Measurements from ENCODE around the gene CCNH.

CCNH gene

GRCh38 chr5:87372705-87373104 is 40.0 kb downstream of the CCNH start:
- no peak for DNase-seq (ENCODE audit: low read depth in 1 of 2, low spot score in 1 of 2)
- in situ Hi-C loops (cut with HindIII; ENCODE audit: low pct_unique_long_range_greater_than_20kb, low sequenced_read_pairs): no loop called here
- no peak for TF ChIP-seq JUND (IDR thresholded peaks at IDR 0.05; ENCODE audit: low read depth)

- TF ChIP-seq JUND (IDR thresholded peaks at IDR 0.05; ENCODE audit: low read depth): no peak
- in situ Hi-C loops (cut with HindIII; ENCODE audit: low pct_unique_long_range_greater_than_20kb, low sequenced_read_pairs): no loop called here
- DNase-seq (ENCODE audit: low read depth in 1 of 2, low spot score in 1 of 2): no peak
Measured at GRCh38 chr5:87369431-87369830, 43.3 kb downstream of the CCNH start.

GRCh38 chr5:87368601-87369000 is 44.1 kb downstream of the CCNH start:
- in situ Hi-C loops (cut with HindIII; ENCODE audit: low pct_unique_long_range_greater_than_20kb, low sequenced_read_pairs): no loop called here
- DNase-seq (ENCODE audit: low read depth in 1 of 2, low spot score in 1 of 2): no peak
- no peak for TF ChIP-seq JUND (IDR thresholded peaks at IDR 0.05; ENCODE audit: low read depth)

GRCh38 chr5:87367243-87367642 is 45.5 kb downstream of the CCNH start:
- TF ChIP-seq JUND (IDR thresholded peaks at IDR 0.05; ENCODE audit: low read depth): no peak
- no peak for DNase-seq (ENCODE audit: low read depth in 1 of 2, low spot score in 1 of 2)
- in situ Hi-C loops (cut with HindIII; ENCODE audit: low pct_unique_long_range_greater_than_20kb, low sequenced_read_pairs): no loop called here

- TF ChIP-seq JUND (IDR thresholded peaks at IDR 0.05; ENCODE audit: low read depth): no peak
- no peak for DNase-seq (ENCODE audit: low read depth in 1 of 2, low spot score in 1 of 2)
- in situ Hi-C loops (cut with HindIII; ENCODE audit: low pct_unique_long_range_greater_than_20kb, low sequenced_read_pairs): no loop called here
Measured at GRCh38 chr5:87361536-87362213, 51.1 kb downstream of the CCNH start.

- no peak for TF ChIP-seq JUND (IDR thresholded peaks at IDR 0.05; ENCODE audit: low read depth)
- in situ Hi-C loops (cut with HindIII; ENCODE audit: low pct_unique_long_range_greater_than_20kb, low sequenced_read_pairs): no loop called here
- no peak for DNase-seq (ENCODE audit: low read depth in 1 of 2, low spot score in 1 of 2)
Measured at GRCh38 chr5:87361031-87361445, 51.7 kb downstream of the CCNH start.

- DNase-seq (ENCODE audit: low read depth in 1 of 2, low spot score in 1 of 2): no peak
- TF ChIP-seq JUND (IDR thresholded peaks at IDR 0.05; ENCODE audit: low read depth): no peak
- in situ Hi-C loops (cut with HindIII; ENCODE audit: low pct_unique_long_range_greater_than_20kb, low sequenced_read_pairs): no loop called here
Measured at GRCh38 chr5:87360132-87360531, 52.6 kb downstream of the CCNH start.

GRCh38 chr5:87359106-87359505 is 53.6 kb downstream of the CCNH start:
- TF ChIP-seq JUND (IDR thresholded peaks at IDR 0.05; ENCODE audit: low read depth): no peak
- in situ Hi-C loops (cut with HindIII; ENCODE audit: low pct_unique_long_range_greater_than_20kb, low sequenced_read_pairs): no loop called here
- no peak for DNase-seq (ENCODE audit: low read depth in 1 of 2, low spot score in 1 of 2)

- no peak for TF ChIP-seq JUND (IDR thresholded peaks at IDR 0.05; ENCODE audit: low read depth)
- in situ Hi-C loops (cut with HindIII; ENCODE audit: low pct_unique_long_range_greater_than_20kb, low sequenced_read_pairs): no loop called here
Measured at GRCh38 chr5:87354496-87354895, 58.2 kb downstream of the CCNH start.

GRCh38 chr5:87347841-87348240 is 64.9 kb downstream of the CCNH start:
- in situ Hi-C loops (cut with HindIII; ENCODE audit: low pct_unique_long_range_greater_than_20kb, low sequenced_read_pairs): no loop called here
- DNase-seq (ENCODE audit: low read depth in 1 of 2, low spot score in 1 of 2): no peak
- TF ChIP-seq JUND (IDR thresholded peaks at IDR 0.05; ENCODE audit: low read depth): no peak

More at GRCh38 chr5:87354496-87354895, 58.2 kb downstream of the CCNH start:
- DNase-seq (ENCODE audit: low read depth in 1 of 2, low spot score in 1 of 2): no peak

- no peak for TF ChIP-seq JUND (IDR thresholded peaks at IDR 0.05; ENCODE audit: low read depth)
- in situ Hi-C loops (cut with HindIII; ENCODE audit: low pct_unique_long_range_greater_than_20kb, low sequenced_read_pairs): no loop called here
- no peak for DNase-seq (ENCODE audit: low read depth in 1 of 2, low spot score in 1 of 2)
Measured at GRCh38 chr5:87347272-87347671, 65.5 kb downstream of the CCNH start.

Measured in T47D (cell line).